LNCaP clone FGC (cell line): ENCODE results near the gene SUMO4.

Experiments
- DNase-seq: peaks from one replicate; pipeline ENCODE4 v3.0.0-alpha.2; 2011; ENCODE audit warnings: low read depth
- H3K4me3 ChIP-seq: 2 replicates; pipeline ENCODE4 v1.5.1; 2011; ENCODE audit warnings: mild to moderate bottlenecking, low read depth, low read length, control low read depth
- CTCF ChIP-seq: IDR thresholded peaks from 2 replicates; pipeline ENCODE4 v1.5.1; 2012; ENCODE audit warnings: mild to moderate bottlenecking; ENCODE audit not compliant: control insufficient read depth, insufficient read depth; ENCODE audit errors: extremely low read depth

The SUMO4 gene

GRCh38 chr6:149449831-149450678, 50.0 kb downstream of the SUMO4 start:
- no peak for TF ChIP-seq CTCF
- DNase-seq = no peak
- no peak overlapping the region for H3K4me3 ChIP-seq
